OCI-LY3 (cell line): Measurements from ENCODE around the gene SELPLG.

ENCODE experiments used
- H2AFZ ChIP-seq: fragments of 200-600, 300-600 bp; shearing (Covaris generic); 2 replicates; pipeline ENCODE4 v1.6.0; 2014; ENCODE audit warnings: antibody characterized with exemption, low read depth, low read length
- H3K27ac ChIP-seq: fragments of 200-600, 300-600 bp; sonication (generic); 2 replicates; pipeline ENCODE4 v1.5.1; 2014; ENCODE audit warnings: mild to moderate bottlenecking, low read length, moderate library complexity, mixed read lengths
- H3K27me3 ChIP-seq: fragments of 200-600, 300-600 bp; sonication (generic); 2 replicates; pipeline ENCODE4 v1.6.1; 2014; ENCODE audit warnings: low read depth, low read length, mixed read lengths
- H3K36me3 ChIP-seq: fragments of 200-600, 300-600 bp; sonication (generic); replicated peaks from 2 replicates; pipeline ENCODE3; 2014; ENCODE audit warnings: low read depth, low read length, mixed read lengths
- H3K4me1 ChIP-seq: fragments of 300-600, 200-600 bp; sonication (generic); 2 replicates; pipeline ENCODE4 v1.6.1; 2014; ENCODE audit warnings: low read length, mixed read lengths
- H3K4me2 ChIP-seq: fragments of 200-600, 300-600 bp; sonication (generic); 2 replicates; pipeline ENCODE4 v1.6.1; 2014; ENCODE audit warnings: low read length, mixed read lengths
- H3K4me3 ChIP-seq: fragments of 300-600, 200-600 bp; sonication (generic); 2 replicates; pipeline ENCODE4 v1.5.1; 2014; ENCODE audit warnings: antibody characterized with exemption, mild to moderate bottlenecking, low read length, moderate library complexity
- H3K79me2 ChIP-seq: fragments of 300-600, 200-600 bp; shearing (Covaris generic); 2 replicates; pipeline ENCODE4 v1.6.1; 2014; ENCODE audit warnings: mild to moderate bottlenecking, low read length, mixed read lengths
- H3K9ac ChIP-seq: fragments of 300-600, 200-600 bp; shearing (Covaris generic); 2 replicates; pipeline ENCODE4 v1.6.0; 2014; ENCODE audit warnings: mild to moderate bottlenecking, low read length, moderate library complexity
- H3K9me3 ChIP-seq: fragments of 200-600, 300-600 bp; shearing (Covaris generic); 2 replicates; pipeline ENCODE4 v1.6.1; 2014; ENCODE audit warnings: low read length, mixed read lengths; ENCODE audit not compliant: insufficient read depth
- H4K20me1 ChIP-seq: fragments of 200-600, 300-600 bp; sonication (generic); 2 replicates; pipeline ENCODE4 v1.6.1; 2016; ENCODE audit warnings: low read length, mixed read lengths; ENCODE audit not compliant: insufficient read depth
- CTCF ChIP-seq: fragments of 200-600, 300-600 bp; sonication (generic); IDR thresholded peaks from 2 replicates; pipeline ENCODE4 v1.5.1; 2014; ENCODE audit warnings: antibody characterized with exemption, low read length, low read depth
- EZH2phosphoT487 ChIP-seq: fragments of 200-600 bp; shearing (Covaris generic); IDR thresholded peaks from 2 replicates; pipeline ENCODE4 v1.6.1; 2018; ENCODE audit warnings: antibody characterized with exemption, mixed run types, low read depth

SELPLG gene

GRCh38 chr12:108613548-108613947 is 20.1 kb downstream of the SELPLG start:
- peaks cover 7% of the 10 kb centered on the region for H3K36me3 ChIP-seq
- H3K4me2 ChIP-seq = peak overlapping the region; percentile 33
- no peak overlapping the region for H3K27ac ChIP-seq
- no peak overlapping the region for H2AFZ ChIP-seq
- H3K4me1 ChIP-seq = peaks cover 48% of the 10 kb centered on the region
- H3K79me2 ChIP-seq = no peaks in the 10 kb centered on the region
- H4K20me1 ChIP-seq = no peaks in the 10 kb centered on the region
- peaks cover 7% of the 10 kb centered on the region; the same call in 1 of the 2 replicates for H3K9me3 ChIP-seq
- H3K9ac ChIP-seq = no peak overlapping the region
- no peak overlapping the region for H3K4me3 ChIP-seq
- H3K27me3 ChIP-seq = no peaks in the 10 kb centered on the region; the same call in 1 of the 2 replicates
- no peak for TF ChIP-seq CTCF
- TF ChIP-seq EZH2phosphoT487 = no peak

GRCh38 chr12:108612788-108613282 is 20.9 kb downstream of the SELPLG start:
- H3K27ac ChIP-seq = no peak overlapping the region
- TF ChIP-seq EZH2phosphoT487 = no peak
- no peak for TF ChIP-seq CTCF
- H3K4me3 ChIP-seq = no peak overlapping the region
- H3K36me3 ChIP-seq = peaks cover 7% of the 10 kb centered on the region
- peaks cover 41% of the 10 kb centered on the region for H3K4me1 ChIP-seq
- H3K9ac ChIP-seq = no peak overlapping the region
- peaks cover 7% of the 10 kb centered on the region; the same call in 1 of the 2 replicates for H3K9me3 ChIP-seq
- H2AFZ ChIP-seq = no peak overlapping the region
- H3K79me2 ChIP-seq = no peaks in the 10 kb centered on the region
- peak overlapping the region; percentile 33; the same call in 1 of the 2 replicates for H3K4me2 ChIP-seq
- H4K20me1 ChIP-seq = no peaks in the 10 kb centered on the region
- H3K27me3 ChIP-seq = no peaks in the 10 kb centered on the region

- peak; percentile 56 for TF ChIP-seq CTCF
- TF ChIP-seq EZH2phosphoT487 = no peak
- Histone ChIP-seq H4K20me1 (no peaks in the 10 kb centered on the region), H3K9me3 (peaks cover 7% of the 10 kb centered on the region; the same call in 1 of the 2 replicates), H3K36me3 (peaks cover 7% of the 10 kb centered on the region), H3K4me2 (no peak overlapping the region), H3K9ac (no peak overlapping the region), H3K79me2 (no peaks in the 10 kb centered on the region), H3K27me3 (no peaks in the 10 kb centered on the region), H3K27ac (no peak overlapping the region), H3K4me1 (peaks cover 32% of the 10 kb centered on the region), H2AFZ (no peak overlapping the region), H3K4me3 (no peak overlapping the region)
Measured at GRCh38 chr12:108611884-108612415, 21.7 kb downstream of the SELPLG start.

GRCh38 chr12:108610856-108611605 is 22.7 kb downstream of the SELPLG start:
- TF ChIP-seq EZH2phosphoT487 (no peak), CTCF (no peak)
- Histone ChIP-seq H3K27me3 (no peaks in the 10 kb centered on the region), H3K36me3 (peaks cover 5% of the 10 kb centered on the region), H3K4me1 (peaks cover 23% of the 10 kb centered on the region), H3K79me2 (no peaks in the 10 kb centered on the region), H3K9me3 (peaks cover 5% of the 10 kb centered on the region; the same call in 1 of the 2 replicates), H3K4me2 (no peak overlapping the region), H3K4me3 (no peak overlapping the region), H2AFZ (no peak overlapping the region), H3K9ac (no peak overlapping the region), H3K27ac (no peak overlapping the region), H4K20me1 (no peaks in the 10 kb centered on the region)
